Measurements from ENCODE around the gene ITGB3.
"Not testable (repeated sequence)": the region's sequence is repeated elsewhere in the genome, so short reads cannot be mapped to it uniquely, and the experiment has no call there.

Gene ITGB3

GRCh38 chr17:47250855-47251254, 2.8 kb upstream of the ITGB3 start:
- DNase-seq: no peak

- peak; percentile 42 for DNase-seq
Measured at GRCh38 chr17:47251421-47251940, 2.1 kb upstream of the ITGB3 start.

- DNase-seq: no peak
Measured at GRCh38 chr17:47252209-47252608, 1.4 kb upstream of the ITGB3 start.

GRCh38 chr17:47252766-47253512, 688 bp upstream of the ITGB3 start:
- peak; percentile 31 for DNase-seq

GRCh38 chr17:47254403-47254943, 846 bp downstream of the ITGB3 start:
- DNase-seq: no peak

- peak; percentile 73 for DNase-seq
Measured at GRCh38 chr17:47257651-47258339, 4.2 kb downstream of the ITGB3 start.

- no peak for DNase-seq
Measured at GRCh38 chr17:47262586-47262985, 9.0 kb downstream of the ITGB3 start.

GRCh38 chr17:47264166-47264565, 10.5 kb downstream of the ITGB3 start:
- no peak for DNase-seq

GRCh38 chr17:47265983-47266541, 12.4 kb downstream of the ITGB3 start:
- no peak for DNase-seq

GRCh38 chr17:47266782-47267181, 13.2 kb downstream of the ITGB3 start:
- no peak for DNase-seq

GRCh38 chr17:47267354-47267828, 13.8 kb downstream of the ITGB3 start:
- no peak for DNase-seq

GRCh38 chr17:47268964-47269363, 15.3 kb downstream of the ITGB3 start:
- not testable (repeated sequence) for DNase-seq

GRCh38 chr17:47269561-47270280, 16.1 kb downstream of the ITGB3 start:
- DNase-seq: not testable (repeated sequence)

GRCh38 chr17:47270946-47271705, 17.5 kb downstream of the ITGB3 start:
- DNase-seq: no peak

GRCh38 chr17:47272491-47272890, 18.9 kb downstream of the ITGB3 start:
- no peak for DNase-seq

- DNase-seq: no peak
Measured at GRCh38 chr17:47273245-47273644, 19.6 kb downstream of the ITGB3 start.

- no peak for DNase-seq
Measured at GRCh38 chr17:47274319-47275069, 20.9 kb downstream of the ITGB3 start.

- DNase-seq: no peak
Measured at GRCh38 chr17:47275245-47275984, 21.8 kb downstream of the ITGB3 start.

- DNase-seq: no peak
Measured at GRCh38 chr17:47276444-47276843, 22.8 kb downstream of the ITGB3 start.

- DNase-seq: no peak
Measured at GRCh38 chr17:47276868-47277267, 23.2 kb downstream of the ITGB3 start.
